HG03460 (cell line): Measurements from ENCODE around the gene PADI1.

Source experiments
- ATAC-seq: cut with Tn5 transposase; IDR thresholded peaks from one replicate; pipeline ENCODE4 v1.9.1; 2021; ENCODE audit not compliant: unreplicated experiment

The PADI1 gene

DNA sequence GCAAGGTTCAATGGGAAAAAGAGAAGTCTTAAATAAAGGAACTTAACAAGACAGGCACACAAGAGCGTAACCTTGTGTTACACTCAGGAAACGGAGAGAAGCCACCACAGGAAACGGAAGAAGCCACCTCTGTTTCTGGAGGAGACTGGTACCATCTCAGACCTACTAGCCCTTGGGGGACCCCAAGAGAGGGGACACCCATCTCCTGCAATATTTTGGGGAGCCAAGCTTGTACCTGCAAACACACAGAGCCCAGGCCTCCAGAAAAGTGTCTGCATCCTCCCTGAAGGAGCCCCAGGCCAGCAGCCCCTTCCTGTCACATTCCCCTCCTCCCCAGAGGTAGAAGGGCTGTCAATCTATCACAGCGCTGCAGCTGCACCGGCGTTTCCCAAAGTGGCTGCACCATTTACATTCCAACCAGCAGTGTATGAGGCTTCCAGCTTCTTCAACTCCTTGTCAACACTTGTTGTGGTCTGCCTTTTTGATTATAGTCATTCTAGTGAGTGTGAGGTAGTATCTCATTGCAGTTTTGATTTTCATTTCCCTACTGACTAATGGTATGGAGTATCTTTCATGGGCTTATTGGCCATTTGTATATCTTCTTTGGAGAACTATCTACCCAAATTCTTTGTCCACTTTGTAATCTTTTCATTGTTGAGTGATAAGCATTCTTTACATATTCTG, 23.0 kb upstream of the PADI1 start:
- ATAC-seq, result no peak

DNA sequence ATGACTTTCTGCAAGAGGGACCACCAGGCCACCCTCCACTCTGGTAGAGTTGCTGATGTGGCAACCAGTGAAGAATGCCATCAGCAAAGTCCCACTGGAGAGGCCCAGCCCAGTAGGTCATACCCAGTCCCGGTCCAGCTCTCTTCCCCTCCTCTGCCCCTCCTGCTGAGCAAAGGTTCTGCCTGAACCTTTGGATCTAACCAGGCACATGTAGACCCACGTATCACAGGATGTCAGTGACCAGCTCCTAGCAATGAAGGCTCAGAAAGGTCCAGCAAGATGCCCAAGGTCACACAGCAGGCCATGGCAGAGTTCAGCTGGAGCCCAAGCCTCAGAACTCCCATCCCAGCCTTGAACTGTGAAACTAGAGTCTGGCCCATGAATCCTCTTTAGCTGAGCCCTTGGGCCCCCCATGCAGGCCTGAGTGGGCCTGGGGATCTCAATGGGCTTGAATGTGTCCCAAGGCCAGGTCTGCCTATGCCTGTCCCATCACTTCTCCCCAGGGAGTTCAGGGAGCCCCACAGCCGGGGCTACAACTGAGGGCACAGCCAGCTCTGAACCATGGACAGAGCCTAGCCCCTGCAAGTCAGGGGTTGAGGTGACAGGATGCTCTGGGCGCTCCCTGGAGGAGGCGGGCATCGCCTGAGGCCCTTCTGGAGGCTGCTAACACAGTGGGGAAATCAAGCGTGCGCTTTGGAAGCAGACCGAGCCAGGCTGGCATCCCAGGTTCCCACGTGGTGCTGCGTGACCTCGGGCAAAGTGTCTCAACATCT, 21.4 kb upstream of the PADI1 start:
- ATAC-seq, result no peak

DNA sequence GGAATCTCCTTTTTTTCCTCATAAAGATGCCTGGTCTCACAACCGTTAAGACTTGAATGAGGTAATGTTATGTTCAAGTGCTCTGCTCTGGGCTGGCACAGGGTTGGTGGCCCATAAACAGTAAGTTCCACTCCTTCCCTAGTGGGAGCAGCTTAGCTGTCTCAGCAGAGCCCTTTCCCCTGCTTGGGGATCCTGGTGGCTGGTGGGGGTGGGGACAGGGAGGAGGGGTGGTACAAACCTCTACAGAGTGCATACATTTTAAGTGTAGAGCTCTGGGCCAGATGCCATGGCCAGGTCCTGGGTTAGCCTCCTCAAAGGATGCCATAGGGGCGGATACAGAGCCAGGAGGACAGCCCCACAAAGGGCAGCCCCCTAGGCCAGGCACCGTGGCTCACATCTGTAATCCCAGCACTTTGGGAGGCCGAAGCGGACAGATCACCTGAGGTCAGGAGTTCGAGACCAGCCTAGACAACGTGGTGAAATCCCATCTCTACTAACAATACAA, 20.7 kb upstream of the PADI1 start:
- no peak for ATAC-seq

DNA sequence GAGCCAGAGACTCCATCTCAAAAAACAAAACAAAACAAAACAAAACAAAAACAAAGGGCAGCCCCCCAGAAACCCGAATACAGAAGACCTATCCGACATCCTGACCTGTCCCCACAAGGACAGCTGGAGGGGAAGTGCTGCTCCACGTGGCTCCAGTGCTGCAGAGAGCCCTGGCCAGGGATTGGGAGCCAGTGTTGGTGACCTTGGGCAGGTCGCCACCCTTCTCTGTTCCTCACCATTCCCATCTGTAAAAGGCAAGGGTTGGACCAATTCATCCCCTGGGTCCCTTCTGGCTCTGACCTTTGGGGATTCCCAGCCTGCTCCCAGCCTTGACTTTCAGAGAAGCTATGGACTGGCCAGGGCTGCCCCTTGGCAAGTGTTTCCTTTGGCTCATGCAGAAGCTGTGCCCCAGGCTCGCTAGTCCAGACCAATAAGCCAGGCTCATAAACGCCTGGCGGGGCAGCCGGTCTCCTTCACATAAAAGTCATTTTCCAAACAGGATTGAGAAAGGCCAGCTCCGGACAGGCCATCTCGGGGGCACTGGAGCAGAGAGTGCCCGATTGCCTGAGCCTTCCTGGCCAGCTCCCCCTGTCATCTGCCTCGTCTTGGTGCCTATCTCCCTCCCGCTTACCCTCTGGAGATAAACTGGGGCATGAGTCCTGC, 20.0 kb upstream of the PADI1 start:
- ATAC-seq, result no peak

DNA sequence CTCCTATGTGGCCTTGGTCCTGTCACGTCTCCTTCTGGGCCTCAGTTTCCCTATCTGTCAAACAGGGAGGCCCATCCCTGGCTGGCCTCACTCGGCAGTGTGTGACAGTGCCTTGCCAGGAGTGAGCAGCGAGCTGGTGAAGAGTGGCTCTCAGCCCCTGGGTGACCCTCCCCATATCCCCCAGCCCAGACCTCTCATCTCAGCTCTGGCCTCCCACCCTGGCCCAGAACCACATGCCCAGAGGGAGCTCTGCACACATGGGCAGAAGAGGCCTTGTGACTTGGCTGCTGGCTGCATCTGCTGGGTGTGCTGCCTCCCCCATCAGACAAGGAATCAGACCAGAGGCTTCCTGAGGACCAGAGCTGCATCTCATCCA, 19.5 kb upstream of the PADI1 start:
- ATAC-seq, result no peak

DNA sequence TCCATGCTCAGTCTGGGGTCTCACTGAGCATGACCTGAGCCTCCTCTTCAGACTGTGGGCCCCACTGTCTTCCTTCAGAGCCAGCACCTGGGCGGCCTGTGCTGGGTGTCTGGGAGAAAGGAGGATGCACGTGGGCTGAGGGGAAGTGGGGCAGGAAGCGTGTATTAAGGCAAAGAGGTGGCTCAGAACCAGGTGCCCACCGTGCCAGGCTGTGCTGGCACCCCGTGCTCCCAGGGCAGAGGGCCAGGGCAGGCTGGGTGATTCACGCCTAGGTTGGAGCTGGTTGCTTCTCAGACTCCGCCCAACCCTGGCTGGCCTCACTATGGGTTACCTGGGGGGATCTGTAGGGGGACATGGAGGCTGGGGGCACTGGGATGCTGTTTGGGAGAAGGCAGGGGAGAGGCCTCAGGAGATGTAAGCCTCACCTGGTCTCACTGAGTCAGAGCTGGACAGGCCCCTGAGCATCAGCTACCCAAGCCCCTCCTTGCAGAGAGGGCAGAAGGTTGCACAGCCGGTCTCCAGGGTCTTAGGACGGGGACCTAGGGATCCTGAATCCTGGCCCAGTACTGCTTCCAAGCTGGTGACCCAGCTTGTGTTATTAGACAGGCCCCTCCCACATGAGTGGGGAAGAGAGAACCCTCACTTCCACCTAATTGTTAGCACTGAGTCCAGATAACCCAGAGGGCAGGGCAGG, 18.6 kb upstream of the PADI1 start:
- ATAC-seq, result no peak

DNA sequence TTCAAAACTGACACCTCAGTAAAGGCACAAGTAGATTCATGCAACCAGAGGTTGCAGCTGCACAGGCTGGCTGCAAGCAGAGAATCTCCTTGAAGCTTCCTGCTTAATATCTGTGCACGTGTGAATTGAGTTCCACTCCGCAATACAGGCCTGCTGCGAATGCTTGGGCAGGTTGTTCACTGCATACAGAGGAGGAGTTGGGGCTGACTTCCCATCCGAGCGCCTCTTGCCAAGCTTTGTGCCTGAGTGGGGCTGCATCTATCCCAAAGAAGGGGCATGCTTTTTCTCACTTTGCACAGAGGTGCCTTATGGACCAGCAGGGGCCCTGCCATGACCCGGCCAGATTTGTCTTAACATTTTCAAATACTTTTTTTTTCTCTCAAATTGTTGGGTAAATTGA, 17.9 kb upstream of the PADI1 start:
- ATAC-seq, result no peak

DNA sequence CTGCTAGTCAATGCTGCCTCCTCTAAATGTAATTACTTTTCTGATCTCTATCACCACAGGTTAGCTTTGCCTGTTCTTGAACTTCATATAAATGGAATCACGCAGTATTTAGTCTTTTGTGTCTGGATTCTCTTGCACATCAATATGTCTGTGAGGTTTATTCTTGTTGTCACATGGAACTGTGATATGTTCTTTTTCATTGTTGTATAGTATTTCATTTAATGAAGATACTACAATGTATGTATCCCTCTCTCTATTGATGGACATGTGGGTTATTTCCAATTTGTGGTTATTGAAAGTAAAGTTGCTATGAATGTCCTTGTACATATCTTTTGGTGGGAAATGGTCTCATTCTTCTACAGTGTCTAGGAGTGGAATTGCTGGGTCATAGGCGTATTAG, 16.7 kb upstream of the PADI1 start:
- ATAC-seq, result no peak

DNA sequence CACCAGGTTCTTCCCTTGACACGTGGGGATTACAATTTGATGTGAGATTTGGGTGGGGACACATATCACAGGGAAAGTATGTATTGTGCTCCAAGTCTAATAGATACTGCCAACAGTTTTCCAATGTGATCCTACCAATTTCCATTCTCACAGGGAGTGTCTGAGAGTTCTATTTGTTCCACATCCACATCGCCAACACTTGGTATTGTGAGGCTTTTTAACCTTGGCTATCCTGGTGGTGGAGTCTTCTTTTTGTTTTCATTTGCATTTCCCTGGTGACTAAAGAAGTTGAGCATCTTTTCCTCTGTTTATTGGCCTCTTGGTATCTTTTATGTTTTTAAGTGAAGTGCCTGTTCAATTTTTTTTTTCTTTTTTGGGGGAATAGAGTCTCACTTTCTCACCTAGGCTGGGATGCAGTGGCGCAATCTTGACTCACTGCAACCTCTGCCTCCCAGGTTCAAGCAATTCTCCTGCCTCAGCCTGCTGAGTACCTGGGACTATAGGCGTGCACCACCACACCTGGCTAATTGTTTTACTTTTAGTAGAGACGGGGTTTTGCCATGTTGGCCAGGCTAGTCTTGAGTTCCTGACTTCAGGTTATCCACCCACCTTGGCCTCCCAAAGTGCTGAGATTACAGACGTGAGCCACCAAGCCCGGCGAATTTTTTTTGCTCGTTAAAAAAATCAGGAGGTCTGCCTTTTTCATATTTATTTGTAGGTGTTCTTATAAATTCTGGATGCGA, 15.9 kb upstream of the PADI1 start:
- no peak for ATAC-seq

DNA sequence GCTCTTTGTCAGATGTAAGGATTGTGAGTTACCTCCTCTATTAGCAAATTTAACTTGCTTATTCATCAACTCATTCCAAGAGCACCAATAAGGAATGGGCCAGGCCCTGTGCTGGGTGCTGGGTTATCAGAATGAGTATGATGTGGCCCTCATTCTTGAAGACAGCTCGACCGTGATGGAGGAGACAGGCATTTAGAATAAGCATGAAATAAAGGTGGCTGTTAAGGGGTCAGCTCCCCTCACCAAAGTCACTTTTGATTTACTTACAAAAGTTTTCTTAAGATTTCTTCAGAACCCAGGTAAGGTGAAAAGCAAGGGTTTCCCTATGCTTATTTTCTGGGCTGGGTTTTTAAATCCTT, 15.3 kb upstream of the PADI1 start:
- no peak for ATAC-seq

DNA sequence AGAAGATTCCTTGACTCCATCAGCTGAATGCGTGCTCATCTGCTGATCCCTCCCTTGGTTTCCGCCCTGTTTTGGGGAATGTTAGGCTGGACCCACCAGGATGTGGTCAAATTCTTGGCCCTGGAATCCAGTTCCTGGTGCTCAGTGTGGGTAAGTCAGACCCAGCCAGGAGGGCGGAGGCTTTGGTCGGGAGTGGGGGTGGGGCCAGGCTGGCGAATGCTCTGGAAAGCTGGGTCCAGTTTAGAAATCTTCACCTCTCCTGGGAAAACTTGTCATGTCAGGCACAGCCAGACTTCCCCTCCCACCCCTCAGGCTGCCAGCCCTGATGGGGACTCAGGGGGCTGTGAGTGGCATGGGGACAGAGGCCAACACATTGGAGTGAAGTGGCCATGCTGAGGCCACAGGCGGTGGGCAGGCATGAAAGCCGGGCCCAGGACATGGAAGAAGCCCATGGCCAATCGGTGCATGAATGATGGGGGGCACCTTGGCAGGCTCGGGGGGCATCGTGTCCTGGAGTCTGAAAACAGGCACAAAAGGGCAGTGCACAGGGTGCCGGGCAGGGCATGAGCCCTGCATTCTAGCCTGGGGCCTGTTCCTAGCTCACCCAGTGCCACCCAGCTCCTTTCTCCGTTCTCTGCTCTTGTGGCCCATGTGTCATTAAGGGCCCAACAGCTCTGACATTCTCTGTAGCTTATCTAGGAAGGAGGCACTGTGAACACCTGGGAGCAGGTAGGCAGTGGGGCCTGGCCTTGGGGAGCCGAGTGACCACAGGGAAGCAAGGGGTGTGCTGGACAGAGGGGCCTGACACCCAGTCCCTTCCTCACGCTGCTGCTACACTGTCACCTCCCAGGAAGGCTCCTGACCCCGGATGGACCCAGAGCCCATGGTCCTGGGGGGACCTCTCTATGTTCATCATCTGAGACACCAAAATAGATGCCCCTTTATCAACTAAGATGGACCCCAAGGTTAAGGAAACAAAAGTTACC, 14.6 kb upstream of the PADI1 start:
- no peak for ATAC-seq

DNA sequence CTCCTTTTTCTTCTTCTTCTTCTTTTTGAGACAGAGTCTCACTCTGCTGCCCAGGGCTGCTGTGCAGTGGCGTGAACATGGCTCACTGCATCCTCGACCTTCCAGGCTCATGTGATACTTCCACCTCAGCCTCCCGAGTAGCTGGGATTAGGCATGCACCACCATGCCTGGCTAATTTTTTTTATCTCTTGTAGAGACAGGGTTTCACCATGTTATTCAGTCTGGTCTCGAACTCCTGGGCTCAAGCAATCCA, 13.0 kb upstream of the PADI1 start:
- ATAC-seq, result no peak

DNA sequence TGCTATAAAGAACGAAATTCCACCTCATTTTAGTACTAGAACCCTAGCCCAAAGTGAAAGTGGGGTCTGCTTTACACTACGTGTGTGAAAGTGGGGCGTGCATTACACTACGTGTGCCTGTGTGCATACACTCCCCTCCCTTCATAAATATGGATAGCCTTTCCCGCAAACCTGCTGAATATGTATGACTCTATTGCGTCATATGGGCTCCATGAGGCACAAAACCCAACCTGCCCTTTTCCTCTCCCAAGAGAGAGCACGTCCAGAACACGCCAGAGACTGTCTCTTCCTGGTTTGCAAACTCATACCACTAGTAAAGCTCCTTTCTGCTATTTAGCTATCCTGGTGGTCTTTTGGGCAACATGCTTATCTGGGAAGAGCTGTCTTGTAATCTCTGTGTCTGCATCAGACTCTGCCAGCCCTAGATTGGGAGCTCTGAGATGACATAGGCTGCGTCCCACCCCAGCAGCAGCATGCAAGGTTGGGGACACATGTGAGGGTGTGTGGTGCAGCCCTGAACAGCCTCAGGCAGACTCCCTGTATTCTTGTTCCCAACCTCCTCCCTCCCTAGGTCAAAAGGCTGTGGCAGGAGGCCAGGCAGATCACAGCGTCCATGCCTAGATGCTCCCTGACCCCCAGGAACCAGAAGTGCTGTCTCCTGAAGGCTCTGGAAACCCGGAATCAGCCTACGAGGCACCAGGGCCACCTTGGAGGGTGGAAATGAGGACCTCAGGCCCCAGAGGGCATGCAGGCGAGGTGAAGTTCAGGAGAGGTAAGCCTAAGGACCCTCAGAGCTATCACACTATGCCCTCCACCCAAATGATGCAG, 12.3 kb upstream of the PADI1 start:
- no peak for ATAC-seq

DNA sequence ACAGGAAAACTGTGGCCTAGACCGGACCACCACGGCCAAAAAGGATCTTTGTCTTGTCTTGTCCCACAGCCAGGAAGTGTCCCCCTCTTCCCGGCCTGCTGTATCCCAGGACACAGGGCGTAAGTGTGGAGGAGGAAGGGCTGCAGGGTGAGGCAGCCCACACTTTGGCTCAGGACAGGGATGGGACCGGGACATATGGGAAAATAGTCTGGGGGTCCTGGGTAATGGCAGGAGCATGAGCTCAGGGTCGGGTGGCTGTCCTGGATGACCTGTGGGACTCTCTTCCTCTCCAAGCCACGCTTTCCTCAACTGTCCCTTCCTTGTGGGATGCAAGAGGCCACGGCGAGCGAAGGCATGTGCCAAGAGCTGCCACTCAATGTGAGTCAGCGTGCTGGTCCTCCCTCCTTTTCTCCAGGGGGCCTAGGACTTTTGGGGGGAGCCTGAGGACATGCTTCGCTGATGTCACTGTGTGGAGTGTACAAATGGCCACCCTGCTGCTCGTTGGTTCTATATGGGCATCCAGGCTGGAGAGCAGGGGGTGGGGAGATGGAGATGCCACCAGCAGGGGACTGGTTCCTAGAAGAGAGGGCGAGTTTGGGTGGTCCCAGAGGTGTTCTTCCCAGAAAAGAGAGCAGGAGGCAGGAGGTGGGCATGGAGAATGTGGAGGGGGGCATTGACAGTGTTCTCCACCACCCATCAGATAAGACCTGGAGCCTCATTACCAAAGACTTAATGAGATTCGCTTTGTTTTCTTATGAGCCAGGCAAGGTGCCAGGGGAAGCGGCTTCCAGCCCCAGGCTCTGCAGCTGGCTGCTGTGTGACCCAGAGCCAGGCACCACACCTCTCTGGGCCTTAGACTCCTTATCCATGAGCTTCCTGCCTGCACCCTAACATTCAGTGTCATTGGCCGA, 11.5 kb upstream of the PADI1 start:
- ATAC-seq, result no peak

DNA sequence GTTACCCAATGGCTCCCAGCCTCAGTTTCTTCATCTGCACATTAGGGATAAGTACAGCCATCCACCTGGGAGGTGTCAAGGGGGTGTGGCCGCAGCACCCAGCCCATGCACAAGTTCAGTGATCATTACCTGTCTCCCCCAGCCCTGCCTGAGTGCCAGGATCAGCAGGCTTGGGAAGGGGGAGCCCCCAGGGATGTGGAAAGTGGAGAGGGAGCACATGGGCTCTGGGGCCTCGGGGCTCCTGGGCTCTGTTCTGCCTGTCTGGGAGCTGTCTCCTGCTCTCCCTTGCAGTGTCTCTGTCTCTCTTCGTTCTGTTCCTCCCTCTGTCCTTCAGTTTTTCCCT, 10.8 kb upstream of the PADI1 start:
- no peak for ATAC-seq

DNA sequence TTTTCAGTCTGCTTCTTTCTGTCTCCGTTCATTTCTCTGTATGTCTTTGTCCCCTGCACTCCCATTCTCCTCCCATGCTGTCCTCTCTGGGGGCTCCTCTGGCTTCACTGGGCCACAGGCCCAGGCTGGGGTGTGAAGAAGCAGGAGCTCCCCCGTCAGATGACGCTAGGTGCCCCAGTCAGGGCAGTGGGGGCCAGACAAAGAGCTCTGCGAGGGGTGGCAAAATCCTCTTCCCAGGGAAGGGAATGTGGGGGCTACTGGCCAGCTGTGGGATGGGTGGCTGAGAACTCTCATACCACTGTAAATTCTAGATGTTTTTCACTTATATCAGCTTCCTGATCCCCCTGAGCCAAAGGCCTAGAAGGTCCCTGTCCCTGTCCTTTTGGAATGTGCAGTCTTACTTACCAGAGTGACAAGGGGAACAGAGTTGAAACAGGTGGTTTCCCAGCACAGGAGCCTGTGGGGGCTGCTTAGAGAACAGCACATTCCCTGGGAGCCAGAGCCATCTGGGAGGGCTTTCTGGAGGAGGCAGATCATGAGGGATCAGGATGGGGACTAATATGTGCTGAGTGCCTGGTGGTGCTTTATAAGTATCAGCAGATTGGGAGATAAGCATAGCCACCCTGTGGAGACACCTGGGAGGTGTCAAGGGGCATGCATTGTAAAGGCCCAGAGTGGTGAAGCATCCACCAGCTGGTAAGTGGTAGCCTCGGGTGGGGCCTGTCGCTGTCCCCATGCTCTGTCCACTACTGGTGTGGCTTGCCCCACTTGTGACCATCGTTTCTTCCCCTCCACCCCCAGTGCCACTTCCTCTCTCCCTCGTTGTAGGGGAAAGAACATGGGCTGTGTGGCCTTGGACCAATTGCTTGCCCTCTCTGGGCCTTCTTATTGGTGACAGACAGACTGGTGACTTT, 10.1 kb upstream of the PADI1 start:
- ATAC-seq, result no peak

DNA sequence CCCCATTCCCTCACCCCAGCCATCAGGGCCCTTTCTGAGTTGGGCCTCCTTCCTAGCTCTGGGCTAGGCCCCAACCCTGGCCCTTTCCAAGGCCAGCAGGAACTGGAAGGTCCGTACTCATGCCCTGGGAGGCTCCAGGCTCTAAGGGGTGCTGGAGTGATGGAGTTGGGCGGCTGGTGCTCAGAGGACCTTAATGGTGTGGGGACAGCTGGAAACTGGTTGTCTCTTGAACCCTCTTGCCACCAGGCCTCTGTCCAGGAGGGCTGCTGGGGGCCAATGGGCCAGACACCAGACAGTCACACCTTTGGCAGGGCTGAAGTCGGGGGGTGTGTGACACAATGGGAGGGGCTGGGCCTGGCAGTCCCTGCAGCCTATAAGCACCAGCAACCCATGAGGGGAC, 9.2 kb upstream of the PADI1 start:
- ATAC-seq, result no peak
